WTC11 (cell line): ENCODE results near the gene ZNF3. TPM values are rescaled to one million over a fixed set of nuclear protein-coding genes. Genes with fewer than 3 reads are reported as not detected.

Experiments
- ATAC-seq: fragments of 200-7000 bp; cut with Tn5 transposase; 2 replicates; pipeline ENCODE4 v1.10.0; 2021; ENCODE audit warnings: mild to moderate bottlenecking, moderate library complexity
- CTCF ChIA-PET: fragments of 300-600 bp; sonication (Branson Sonifier 250); formaldehyde crosslinking; loops from one replicate; lab custom pipeline; 2021; ENCODE audit warnings: antibody characterized with exemption; lab: Charles Lee
- POLR2A ChIA-PET: fragments of 350-600 bp; sonication (Branson Sonifier 250); formaldehyde crosslinking; loops from one replicate; lab custom pipeline; 2021; ENCODE audit warnings: antibody characterized with exemption; lab: Charles Lee
- DNase-seq: peaks from one replicate; pipeline ENCODE4 v3.0.0; 2021; ENCODE audit warnings: low spot score
- H3K27ac Mint-ChIP-seq: 2 replicates; pipeline ENCODE4 v1.8.0; 2021; ENCODE audit warnings: mixed read lengths
- H3K27me3 Mint-ChIP-seq: 2 replicates; pipeline ENCODE4 v1.8.0; 2021; ENCODE audit warnings: low read depth, mild to moderate bottlenecking, moderate library complexity, mixed read lengths
- H3K36me3 Mint-ChIP-seq: 2 replicates; pipeline ENCODE4 v1.8.0; 2021; ENCODE audit warnings: mixed read lengths
- H3K4me1 Mint-ChIP-seq: 2 replicates; pipeline ENCODE4 v1.8.0; 2022; ENCODE audit warnings: mixed read lengths
- H3K4me3 Mint-ChIP-seq: 2 replicates; pipeline ENCODE4 v1.8.0; 2021; ENCODE audit warnings: mild to moderate bottlenecking, moderate library complexity, mixed read lengths
- H3K9me3 Mint-ChIP-seq: 2 replicates; pipeline ENCODE4 v1.8.0; 2021; ENCODE audit warnings: mixed read lengths
- EMX1 ChIP-seq: fragments of 250-450 bp; sonication (Bioruptor Pico); IDR thresholded peaks from 2 replicates; pipeline ENCODE4 v1.8.0; 2021; ENCODE audit warnings: mild to moderate bottlenecking
- FOXP1 ChIP-seq: sonication (generic); formaldehyde crosslinking; IDR thresholded peaks from 2 replicates; pipeline ENCODE4 v1.8.0; 2022; ENCODE audit warnings: missing genetic modification reagents, mild to moderate bottlenecking, moderate library complexity, borderline replicate concordance
- ZNF425 ChIP-seq: fragments of 250-450 bp; sonication (Bioruptor Pico); conservative IDR thresholded peaks from 2 replicates; pipeline ENCODE4 v1.9.0; 2021; ENCODE audit warnings: mild to moderate bottlenecking
- ZNF532 ChIP-seq: fragments of 250-450 bp; sonication (Bioruptor Pico); IDR thresholded peaks from 2 replicates; pipeline ENCODE4 v1.9.0; 2021; ENCODE audit warnings: mild to moderate bottlenecking, borderline replicate concordance
- total RNA-seq: library from RNA; stranded (reverse); gene quantifications from 3 replicates; pipeline ENCODE4 v1.2.3, GENCODE V29; 2021
- TF ChIP-seq, protein P1 (sequence below): fragments of 250-450 bp; sonication (Bioruptor Pico); IDR thresholded peaks from 2 replicates; pipeline ENCODE4 v1.9.0; 2021; ENCODE audit warnings: mild to moderate bottlenecking
- TF ChIP-seq, protein P2 (sequence below): sonication (generic); formaldehyde crosslinking; IDR thresholded peaks from 2 replicates; pipeline ENCODE4 v1.8.1; 2023; ENCODE audit warnings: mild to moderate bottlenecking, missing genetic modification reagents, borderline replicate concordance
- TF ChIP-seq, protein P3 (sequence below): sonication (generic); formaldehyde crosslinking; IDR thresholded peaks from 2 replicates; pipeline ENCODE4 v1.8.0; 2022; ENCODE audit warnings: missing genetic modification reagents

ZNF3 gene
- total RNA-seq, 1 experiment from 2014 or later = 48.3 TPM

GRCh38 chr7:100085515-100085914 lies 4.0 kb upstream of the ZNF3 start:
- Mint-ChIP-seq H3K9me3 (no peaks in the 10 kb centered on the region), H3K4me3 (no peak overlapping the region), H3K27ac (no peak overlapping the region), H3K4me1 (peaks cover 25% of the 10 kb centered on the region), H3K36me3 (peaks cover 8% of the 10 kb centered on the region), H3K27me3 (no peaks in the 10 kb centered on the region; the same call in 1 of the 2 replicates)
- no peak for ATAC-seq
- no peak for TF ChIP-seq ZNF532 (CRISPR knock-in tag)
- TF ChIP-seq, protein P1, sequence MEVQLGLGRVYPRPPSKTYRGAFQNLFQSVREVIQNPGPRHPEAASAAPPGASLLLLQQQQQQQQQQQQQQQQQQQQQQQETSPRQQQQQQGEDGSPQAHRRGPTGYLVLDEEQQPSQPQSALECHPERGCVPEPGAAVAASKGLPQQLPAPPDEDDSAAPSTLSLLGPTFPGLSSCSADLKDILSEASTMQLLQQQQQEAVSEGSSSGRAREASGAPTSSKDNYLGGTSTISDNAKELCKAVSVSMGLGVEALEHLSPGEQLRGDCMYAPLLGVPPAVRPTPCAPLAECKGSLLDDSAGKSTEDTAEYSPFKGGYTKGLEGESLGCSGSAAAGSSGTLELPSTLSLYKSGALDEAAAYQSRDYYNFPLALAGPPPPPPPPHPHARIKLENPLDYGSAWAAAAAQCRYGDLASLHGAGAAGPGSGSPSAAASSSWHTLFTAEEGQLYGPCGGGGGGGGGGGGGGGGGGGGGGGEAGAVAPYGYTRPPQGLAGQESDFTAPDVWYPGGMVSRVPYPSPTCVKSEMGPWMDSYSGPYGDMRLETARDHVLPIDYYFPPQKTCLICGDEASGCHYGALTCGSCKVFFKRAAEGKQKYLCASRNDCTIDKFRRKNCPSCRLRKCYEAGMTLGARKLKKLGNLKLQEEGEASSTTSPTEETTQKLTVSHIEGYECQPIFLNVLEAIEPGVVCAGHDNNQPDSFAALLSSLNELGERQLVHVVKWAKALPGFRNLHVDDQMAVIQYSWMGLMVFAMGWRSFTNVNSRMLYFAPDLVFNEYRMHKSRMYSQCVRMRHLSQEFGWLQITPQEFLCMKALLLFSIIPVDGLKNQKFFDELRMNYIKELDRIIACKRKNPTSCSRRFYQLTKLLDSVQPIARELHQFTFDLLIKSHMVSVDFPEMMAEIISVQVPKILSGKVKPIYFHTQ (CRISPR knock-in tag) = no peak
- CTCF ChIA-PET = no interaction called here
- POLR2A ChIA-PET = no interaction called here
- no peak for DNase-seq

- ATAC-seq = peak; percentile 6
- DNase-seq = no peak
- Mint-ChIP-seq H3K4me1 (peaks cover 27% of the 10 kb centered on the region), H3K36me3 (peaks cover 26% of the 10 kb centered on the region), H3K9me3 (no peaks in the 10 kb centered on the region), H3K27me3 (no peaks in the 10 kb centered on the region; the same call in 1 of the 2 replicates), H3K27ac (peak overlapping the region; percentile 91), H3K4me3 (peak overlapping the region; percentile 98)
- POLR2A ChIA-PET = interaction anchor here (0.7 to 3.7 kb wide), 7 partner anchors 8 to 466 kb away, joined by 3 to 56 read pairs (median 4); partner anchors contain the start of genes AP4M1, MBLAC1, MCM7 and ZKSCAN1
- TF ChIP-seq, protein P2, sequence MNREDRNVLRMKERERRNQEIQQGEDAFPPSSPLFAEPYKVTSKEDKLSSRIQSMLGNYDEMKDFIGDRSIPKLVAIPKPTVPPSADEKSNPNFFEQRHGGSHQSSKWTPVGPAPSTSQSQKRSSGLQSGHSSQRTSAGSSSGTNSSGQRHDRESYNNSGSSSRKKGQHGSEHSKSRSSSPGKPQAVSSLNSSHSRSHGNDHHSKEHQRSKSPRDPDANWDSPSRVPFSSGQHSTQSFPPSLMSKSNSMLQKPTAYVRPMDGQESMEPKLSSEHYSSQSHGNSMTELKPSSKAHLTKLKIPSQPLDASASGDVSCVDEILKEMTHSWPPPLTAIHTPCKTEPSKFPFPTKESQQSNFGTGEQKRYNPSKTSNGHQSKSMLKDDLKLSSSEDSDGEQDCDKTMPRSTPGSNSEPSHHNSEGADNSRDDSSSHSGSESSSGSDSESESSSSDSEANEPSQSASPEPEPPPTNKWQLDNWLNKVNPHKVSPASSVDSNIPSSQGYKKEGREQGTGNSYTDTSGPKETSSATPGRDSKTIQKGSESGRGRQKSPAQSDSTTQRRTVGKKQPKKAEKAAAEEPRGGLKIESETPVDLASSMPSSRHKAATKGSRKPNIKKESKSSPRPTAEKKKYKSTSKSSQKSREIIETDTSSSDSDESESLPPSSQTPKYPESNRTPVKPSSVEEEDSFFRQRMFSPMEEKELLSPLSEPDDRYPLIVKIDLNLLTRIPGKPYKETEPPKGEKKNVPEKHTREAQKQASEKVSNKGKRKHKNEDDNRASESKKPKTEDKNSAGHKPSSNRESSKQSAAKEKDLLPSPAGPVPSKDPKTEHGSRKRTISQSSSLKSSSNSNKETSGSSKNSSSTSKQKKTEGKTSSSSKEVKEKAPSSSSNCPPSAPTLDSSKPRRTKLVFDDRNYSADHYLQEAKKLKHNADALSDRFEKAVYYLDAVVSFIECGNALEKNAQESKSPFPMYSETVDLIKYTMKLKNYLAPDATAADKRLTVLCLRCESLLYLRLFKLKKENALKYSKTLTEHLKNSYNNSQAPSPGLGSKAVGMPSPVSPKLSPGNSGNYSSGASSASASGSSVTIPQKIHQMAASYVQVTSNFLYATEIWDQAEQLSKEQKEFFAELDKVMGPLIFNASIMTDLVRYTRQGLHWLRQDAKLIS (CRISPR knock-in tag) = no peak
- no peak for TF ChIP-seq ZNF425 (CRISPR knock-in tag)
- CTCF ChIA-PET = interaction anchor here (0.6 to 1.9 kb wide), 28 partner anchors 8 to 326 kb away, joined by 3 to 23 read pairs (median 4); partner anchors contain the start of genes AP4M1, GJC3, GPC2 and MBLAC1
These were observed 1.5 kb upstream of the ZNF3 start for GRCh38 chr7:100082978-100083377.

GRCh38 chr7:100080907-100081534 lies 502 bp downstream of the ZNF3 start:
- H3K27ac Mint-ChIP-seq = peak overlapping the region; percentile 95
- ATAC-seq (peak; percentile 7), DNase-seq (no peak)
- H3K9me3 Mint-ChIP-seq = peaks cover 7% of the 10 kb centered on the region
- H3K4me3 Mint-ChIP-seq = peak overlapping the region; percentile 98
- ChIA-PET CTCF (no interaction called here), POLR2A (interaction anchor here (3.7 kb wide), 1 partner anchor 20 kb away, joined by 56 read pairs; the partner anchor contains the start of genes AP4M1 and MCM7)
- H3K36me3 Mint-ChIP-seq = peaks cover 42% of the 10 kb centered on the region
- H3K4me1 Mint-ChIP-seq = peaks cover 23% of the 10 kb centered on the region
- TF ChIP-seq, protein P3, sequence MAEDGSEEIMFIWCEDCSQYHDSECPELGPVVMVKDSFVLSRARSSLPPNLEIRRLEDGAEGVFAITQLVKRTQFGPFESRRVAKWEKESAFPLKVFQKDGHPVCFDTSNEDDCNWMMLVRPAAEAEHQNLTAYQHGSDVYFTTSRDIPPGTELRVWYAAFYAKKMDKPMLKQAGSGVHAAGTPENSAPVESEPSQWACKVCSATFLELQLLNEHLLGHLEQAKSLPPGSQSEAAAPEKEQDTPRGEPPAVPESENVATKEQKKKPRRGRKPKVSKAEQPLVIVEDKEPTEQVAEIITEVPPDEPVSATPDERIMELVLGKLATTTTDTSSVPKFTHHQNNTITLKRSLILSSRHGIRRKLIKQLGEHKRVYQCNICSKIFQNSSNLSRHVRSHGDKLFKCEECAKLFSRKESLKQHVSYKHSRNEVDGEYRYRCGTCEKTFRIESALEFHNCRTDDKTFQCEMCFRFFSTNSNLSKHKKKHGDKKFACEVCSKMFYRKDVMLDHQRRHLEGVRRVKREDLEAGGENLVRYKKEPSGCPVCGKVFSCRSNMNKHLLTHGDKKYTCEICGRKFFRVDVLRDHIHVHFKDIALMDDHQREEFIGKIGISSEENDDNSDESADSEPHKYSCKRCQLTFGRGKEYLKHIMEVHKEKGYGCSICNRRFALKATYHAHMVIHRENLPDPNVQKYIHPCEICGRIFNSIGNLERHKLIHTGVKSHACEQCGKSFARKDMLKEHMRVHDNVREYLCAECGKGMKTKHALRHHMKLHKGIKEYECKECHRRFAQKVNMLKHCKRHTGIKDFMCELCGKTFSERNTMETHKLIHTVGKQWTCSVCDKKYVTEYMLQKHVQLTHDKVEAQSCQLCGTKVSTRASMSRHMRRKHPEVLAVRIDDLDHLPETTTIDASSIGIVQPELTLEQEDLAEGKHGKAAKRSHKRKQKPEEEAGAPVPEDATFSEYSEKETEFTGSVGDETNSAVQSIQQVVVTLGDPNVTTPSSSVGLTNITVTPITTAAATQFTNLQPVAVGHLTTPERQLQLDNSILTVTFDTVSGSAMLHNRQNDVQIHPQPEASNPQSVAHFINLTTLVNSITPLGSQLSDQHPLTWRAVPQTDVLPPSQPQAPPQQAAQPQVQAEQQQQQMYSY (CRISPR knock-in tag) = 0 out of 2 replicates have a peak, but pooled peaks have one; percentile 17
- TF ChIP-seq EMX1 (CRISPR knock-in tag) = 0 out of 2 replicates have a peak, but pooled peaks have one; percentile 31
- no peak for TF ChIP-seq FOXP1 (CRISPR knock-in tag)
- H3K27me3 Mint-ChIP-seq = no peaks in the 10 kb centered on the region; the same call in 1 of the 2 replicates
